22Rv1 (cell line): ENCODE measurements around the gene AFF4.

Experiments
- H3K27ac ChIP-seq: fragments of 450-650 bp; 2 replicates; pipeline ENCODE4 v1.5.1; 2017
- ZFX ChIP-seq: fragments of 450-650 bp; IDR thresholded peaks from 2 replicates; pipeline ENCODE4 v1.6.1; 2017; ENCODE audit warnings: antibody characterized with exemption, borderline replicate concordance
- TF ChIP-seq, protein P1 (sequence below): fragments of 450-650 bp; IDR thresholded peaks from 2 replicates; pipeline ENCODE4 v1.5.1; 2017; ENCODE audit warnings: mild to moderate bottlenecking

AFF4 gene

DNA sequence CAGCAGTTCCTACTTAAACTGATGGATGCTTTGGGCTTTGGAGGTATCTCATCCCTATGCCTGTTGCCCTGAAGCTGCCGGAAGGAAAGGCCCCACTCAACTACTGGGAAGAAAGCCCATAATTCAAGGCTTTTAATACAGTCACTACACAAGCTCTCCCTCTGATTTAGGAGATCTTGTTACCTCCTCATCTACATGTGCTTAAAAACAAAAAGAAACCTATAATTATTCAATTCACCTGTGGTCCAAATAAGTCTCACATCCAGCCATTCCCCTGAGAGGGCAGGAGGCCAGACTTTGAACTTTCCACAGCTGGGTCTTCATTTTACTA is 90.7 kb downstream of the AFF4 start:
- no peak for TF ChIP-seq ZFX
- TF ChIP-seq, protein P1, sequence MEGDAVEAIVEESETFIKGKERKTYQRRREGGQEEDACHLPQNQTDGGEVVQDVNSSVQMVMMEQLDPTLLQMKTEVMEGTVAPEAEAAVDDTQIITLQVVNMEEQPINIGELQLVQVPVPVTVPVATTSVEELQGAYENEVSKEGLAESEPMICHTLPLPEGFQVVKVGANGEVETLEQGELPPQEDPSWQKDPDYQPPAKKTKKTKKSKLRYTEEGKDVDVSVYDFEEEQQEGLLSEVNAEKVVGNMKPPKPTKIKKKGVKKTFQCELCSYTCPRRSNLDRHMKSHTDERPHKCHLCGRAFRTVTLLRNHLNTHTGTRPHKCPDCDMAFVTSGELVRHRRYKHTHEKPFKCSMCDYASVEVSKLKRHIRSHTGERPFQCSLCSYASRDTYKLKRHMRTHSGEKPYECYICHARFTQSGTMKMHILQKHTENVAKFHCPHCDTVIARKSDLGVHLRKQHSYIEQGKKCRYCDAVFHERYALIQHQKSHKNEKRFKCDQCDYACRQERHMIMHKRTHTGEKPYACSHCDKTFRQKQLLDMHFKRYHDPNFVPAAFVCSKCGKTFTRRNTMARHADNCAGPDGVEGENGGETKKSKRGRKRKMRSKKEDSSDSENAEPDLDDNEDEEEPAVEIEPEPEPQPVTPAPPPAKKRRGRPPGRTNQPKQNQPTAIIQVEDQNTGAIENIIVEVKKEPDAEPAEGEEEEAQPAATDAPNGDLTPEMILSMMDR: no peak
- H3K27ac ChIP-seq: no peak overlapping the region

DNA sequence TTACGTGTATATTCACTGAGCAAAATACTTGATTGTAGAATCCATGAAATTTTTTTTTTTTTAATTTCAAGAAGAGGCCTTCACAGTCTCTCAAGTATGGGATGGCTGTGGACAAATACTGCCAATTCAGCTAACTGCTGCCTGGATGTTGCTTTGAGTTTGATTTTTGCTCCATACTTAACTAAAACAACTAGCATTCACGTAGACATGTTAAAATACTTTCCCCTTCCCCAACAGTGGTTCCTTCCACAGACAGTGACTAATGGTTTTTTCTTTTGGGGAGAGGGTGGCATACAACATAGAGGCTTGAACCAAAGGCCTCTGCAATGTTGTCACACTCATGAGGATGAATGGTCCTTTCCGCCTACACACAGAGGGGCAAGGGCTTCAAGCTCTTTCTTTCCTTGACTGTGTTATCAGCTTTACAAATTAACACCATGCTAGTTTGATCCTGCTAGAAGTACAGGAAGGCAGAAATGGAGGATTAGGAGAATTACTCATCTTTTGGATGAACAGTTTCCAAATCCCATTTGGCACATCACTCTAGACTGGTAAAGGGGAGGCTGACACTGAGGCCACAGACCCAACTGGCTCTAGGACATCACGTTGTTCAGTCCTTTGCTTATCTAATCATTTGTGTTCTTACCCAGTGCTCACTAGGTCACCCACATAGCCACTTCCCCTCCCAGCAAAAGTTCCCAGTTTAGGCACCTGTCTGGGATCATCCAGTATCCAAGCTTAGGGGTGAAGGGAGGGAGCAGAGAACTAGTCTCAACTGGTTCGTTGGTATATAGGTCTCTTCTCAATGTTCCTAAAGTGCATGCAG is 91.8 kb downstream of the AFF4 start:
- TF ChIP-seq, protein P1: no peak
- no peak for TF ChIP-seq ZFX
- H3K27ac ChIP-seq: peak overlapping the region; percentile 9; the same call in 1 of the 2 replicates

DNA sequence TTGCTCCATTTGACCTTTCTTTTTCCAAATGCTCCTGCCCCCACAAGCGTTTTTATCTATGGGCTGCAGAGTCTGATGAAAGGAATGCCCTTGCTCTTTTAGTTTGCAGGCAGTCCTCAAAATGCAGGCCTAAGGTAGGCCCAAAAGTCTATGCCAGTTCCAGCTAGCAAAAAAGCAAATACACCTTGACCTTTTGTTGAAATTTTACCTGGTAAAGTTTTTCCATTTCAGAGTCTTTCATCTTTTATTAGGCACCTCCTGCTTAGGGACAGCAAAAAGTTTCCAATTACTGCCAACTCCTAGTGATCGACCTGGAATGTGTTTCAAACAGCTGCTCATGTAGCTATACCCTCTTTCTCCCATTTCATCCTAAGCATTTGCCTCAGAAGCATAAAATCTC is 92.6 kb downstream of the AFF4 start:
- TF ChIP-seq, protein P1: no peak
- no peak for TF ChIP-seq ZFX
- H3K27ac ChIP-seq: peak overlapping the region; percentile 30

DNA sequence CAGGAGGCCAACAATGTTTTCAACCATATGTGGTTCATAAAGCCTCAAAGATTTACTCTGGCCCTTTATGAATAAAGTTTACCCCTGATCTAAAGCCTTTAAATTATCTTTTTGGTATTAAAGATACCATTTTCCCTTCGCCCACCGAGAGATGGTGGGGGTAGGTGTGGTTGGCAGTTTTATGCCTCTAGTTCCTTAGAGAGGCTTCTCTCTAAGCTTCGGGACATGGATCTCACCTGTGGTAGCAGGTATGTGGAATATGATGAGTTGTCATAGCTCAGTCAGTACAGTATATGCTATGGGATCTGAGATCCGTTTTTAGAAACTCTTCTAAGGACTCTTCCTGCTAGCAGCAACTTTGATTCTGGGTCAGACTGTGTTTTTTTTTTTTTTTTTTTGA is 94.7 kb downstream of the AFF4 start:
- peak overlapping the region; percentile 30 for H3K27ac ChIP-seq

DNA sequence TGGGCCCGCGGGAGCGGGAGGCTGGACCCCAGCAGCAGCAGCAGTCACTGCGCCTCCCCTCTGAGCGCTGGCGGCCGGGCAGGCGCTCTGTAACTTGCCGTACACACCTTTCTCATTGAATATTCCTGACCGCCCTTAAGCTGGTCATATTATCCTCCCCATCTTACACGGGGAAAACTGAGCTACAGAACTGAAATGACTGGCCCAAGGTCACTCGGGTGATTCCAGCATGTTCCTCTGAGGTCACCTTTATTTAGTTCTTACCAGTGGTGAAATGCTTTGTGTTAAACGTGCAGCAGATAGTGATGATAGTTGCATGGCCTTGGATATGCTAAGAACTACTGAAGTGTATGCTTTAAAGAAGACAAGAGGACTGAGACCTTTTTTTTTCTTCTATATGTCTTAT is 96.4 kb downstream of the AFF4 start:
- H3K27ac ChIP-seq: peak overlapping the region; percentile 73

More for the DNA sequence above, 94.7 kb downstream of the AFF4 start:
- TF ChIP-seq, protein P1: no peak
- no peak for TF ChIP-seq ZFX

DNA sequence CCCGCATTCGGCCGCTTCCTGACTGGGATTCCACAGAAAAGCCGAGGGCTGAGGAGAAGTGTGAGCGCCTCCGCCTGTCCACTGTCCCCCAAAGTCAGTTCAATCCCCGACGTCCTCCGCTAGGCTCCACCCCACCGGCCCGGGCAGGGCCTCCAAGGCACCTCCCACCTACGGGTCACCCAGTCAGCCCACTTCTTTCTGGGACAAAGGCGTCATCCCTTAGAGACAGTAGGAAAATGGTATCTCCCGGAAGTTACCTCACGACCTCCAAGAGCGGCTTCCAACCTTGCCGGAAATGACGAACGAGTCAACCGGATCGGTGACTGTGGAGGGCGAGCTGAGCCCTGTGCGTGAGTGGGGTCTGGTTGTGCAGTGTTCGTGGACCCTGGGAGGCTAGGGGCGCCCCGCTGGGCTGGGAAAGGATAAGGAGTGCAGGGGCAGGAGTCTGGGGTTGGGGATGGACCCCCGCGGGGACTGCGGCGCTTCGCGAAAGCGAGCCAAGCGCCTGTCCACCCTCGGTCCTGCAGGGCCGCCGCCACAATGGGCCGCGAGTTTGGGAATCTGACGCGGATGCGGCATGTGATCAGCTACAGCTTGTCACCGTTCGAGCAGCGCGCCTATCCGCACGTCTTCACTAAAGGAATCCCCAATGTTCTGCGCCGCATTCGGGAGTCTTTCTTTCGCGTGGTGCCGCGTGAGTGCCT is 96.9 kb downstream of the AFF4 start, which contains the start of the genes GDF9 and UQCRQ:
GDF9 (minus strand) TSS at position 128 of the 704 bp plus-strand sequence. CDS start 1,936 bp downstream, outside the sequence.
UQCRQ (plus strand) TSS at position 301 of the 704 bp plus-strand sequence; CDS start at position 541, 240 bp downstream.
- peak within 1 kb of the TSS; percentile 73 for H3K27ac ChIP-seq
- no peak for TF ChIP-seq ZFX
- TF ChIP-seq, protein P1: 0 out of 2 replicates have a peak, but pooled peaks have one; percentile 2

More for the DNA sequence above, 96.4 kb downstream of the AFF4 start:
- TF ChIP-seq, protein P1: no peak
- no peak for TF ChIP-seq ZFX
